ENCODE measurements around the gene ATP8A2. TPM values are rescaled to one million over a fixed set of nuclear protein-coding genes. Genes with fewer than 3 reads are reported as not detected.
"Not testable (repeated sequence)": the region's sequence is repeated elsewhere in the genome, so short reads cannot be mapped to it uniquely, and the experiment has no call there.

ATP8A2 gene
- total and polyA plus RNA-seq, 4 donors = 0.01 to 0.08 (median 0.05) TPM; not detected in 1

DNA sequence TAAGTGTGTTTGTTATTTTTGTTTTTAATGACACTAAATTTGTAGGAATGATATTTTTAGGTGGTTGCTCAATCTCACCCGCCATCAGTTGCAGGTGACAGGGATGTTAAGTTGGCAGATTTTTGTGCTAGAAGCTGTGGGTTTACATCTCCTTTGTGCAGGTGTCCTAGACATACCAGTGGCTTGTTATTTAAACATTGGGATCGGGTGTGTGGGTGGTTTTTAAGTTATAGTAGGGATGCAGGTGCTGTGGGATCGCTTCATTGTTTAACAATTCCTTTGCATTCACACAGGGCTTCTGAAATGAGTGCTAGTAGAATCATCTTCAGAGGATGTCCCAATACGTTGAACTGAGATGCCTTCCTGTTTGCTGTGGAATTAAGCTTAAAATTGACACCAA lies 580.1 kb downstream of the ATP8A2 start:
- H3K9ac ChIP-seq (ENCODE audit: low read depth in 1 of 2, low read length in 2 of 2) = no peak overlapping the region
- no peak for TF ChIP-seq JUND (IDR thresholded peaks at IDR 0.05)
- no peak for TF ChIP-seq NR2F2 (IDR thresholded peaks at IDR 0.05)
- no peak for TF ChIP-seq TAF1 (conservative IDR thresholded peaks at IDR 0.05)
- no peak for TF ChIP-seq YY1 (IDR thresholded peaks at IDR 0.05)
- TF ChIP-seq RXRA (IDR thresholded peaks at IDR 0.05) = no peak
- TF ChIP-seq, protein P1, sequence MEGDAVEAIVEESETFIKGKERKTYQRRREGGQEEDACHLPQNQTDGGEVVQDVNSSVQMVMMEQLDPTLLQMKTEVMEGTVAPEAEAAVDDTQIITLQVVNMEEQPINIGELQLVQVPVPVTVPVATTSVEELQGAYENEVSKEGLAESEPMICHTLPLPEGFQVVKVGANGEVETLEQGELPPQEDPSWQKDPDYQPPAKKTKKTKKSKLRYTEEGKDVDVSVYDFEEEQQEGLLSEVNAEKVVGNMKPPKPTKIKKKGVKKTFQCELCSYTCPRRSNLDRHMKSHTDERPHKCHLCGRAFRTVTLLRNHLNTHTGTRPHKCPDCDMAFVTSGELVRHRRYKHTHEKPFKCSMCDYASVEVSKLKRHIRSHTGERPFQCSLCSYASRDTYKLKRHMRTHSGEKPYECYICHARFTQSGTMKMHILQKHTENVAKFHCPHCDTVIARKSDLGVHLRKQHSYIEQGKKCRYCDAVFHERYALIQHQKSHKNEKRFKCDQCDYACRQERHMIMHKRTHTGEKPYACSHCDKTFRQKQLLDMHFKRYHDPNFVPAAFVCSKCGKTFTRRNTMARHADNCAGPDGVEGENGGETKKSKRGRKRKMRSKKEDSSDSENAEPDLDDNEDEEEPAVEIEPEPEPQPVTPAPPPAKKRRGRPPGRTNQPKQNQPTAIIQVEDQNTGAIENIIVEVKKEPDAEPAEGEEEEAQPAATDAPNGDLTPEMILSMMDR (IDR thresholded peaks at IDR 0.05; ENCODE audit: low read depth, low read length, missing input control) = no peak
- TF ChIP-seq HNF4G (IDR thresholded peaks at IDR 0.05) = no peak
- TF ChIP-seq EGR1 (IDR thresholded peaks at IDR 0.05; ENCODE audit: low read depth in 2 of 2) = no peak
- TF ChIP-seq GABPA (IDR thresholded peaks at IDR 0.05 in 1 of 2, conservative IDR thresholded peaks at IDR 0.05 in 1 of 2) = no peak
- TF ChIP-seq FOXA2 (IDR thresholded peaks at IDR 0.05) = no peak
- TF ChIP-seq, protein P2, sequence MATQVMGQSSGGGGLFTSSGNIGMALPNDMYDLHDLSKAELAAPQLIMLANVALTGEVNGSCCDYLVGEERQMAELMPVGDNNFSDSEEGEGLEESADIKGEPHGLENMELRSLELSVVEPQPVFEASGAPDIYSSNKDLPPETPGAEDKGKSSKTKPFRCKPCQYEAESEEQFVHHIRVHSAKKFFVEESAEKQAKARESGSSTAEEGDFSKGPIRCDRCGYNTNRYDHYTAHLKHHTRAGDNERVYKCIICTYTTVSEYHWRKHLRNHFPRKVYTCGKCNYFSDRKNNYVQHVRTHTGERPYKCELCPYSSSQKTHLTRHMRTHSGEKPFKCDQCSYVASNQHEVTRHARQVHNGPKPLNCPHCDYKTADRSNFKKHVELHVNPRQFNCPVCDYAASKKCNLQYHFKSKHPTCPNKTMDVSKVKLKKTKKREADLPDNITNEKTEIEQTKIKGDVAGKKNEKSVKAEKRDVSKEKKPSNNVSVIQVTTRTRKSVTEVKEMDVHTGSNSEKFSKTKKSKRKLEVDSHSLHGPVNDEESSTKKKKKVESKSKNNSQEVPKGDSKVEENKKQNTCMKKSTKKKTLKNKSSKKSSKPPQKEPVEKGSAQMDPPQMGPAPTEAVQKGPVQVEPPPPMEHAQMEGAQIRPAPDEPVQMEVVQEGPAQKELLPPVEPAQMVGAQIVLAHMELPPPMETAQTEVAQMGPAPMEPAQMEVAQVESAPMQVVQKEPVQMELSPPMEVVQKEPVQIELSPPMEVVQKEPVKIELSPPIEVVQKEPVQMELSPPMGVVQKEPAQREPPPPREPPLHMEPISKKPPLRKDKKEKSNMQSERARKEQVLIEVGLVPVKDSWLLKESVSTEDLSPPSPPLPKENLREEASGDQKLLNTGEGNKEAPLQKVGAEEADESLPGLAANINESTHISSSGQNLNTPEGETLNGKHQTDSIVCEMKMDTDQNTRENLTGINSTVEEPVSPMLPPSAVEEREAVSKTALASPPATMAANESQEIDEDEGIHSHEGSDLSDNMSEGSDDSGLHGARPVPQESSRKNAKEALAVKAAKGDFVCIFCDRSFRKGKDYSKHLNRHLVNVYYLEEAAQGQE (IDR thresholded peaks at IDR 0.05) = no peak
- TF ChIP-seq, protein P3, sequence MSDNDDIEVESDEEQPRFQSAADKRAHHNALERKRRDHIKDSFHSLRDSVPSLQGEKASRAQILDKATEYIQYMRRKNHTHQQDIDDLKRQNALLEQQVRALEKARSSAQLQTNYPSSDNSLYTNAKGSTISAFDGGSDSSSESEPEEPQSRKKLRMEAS (IDR thresholded peaks at IDR 0.05) = no peak
- TF ChIP-seq HNF4A (conservative IDR thresholded peaks at IDR 0.05) = no peak
- H3K27ac ChIP-seq (ENCODE audit: low read depth in 1 of 2, low read length in 2 of 2) = no peak overlapping the region
- peaks cover 0 to 12% (median 1%) of the 10 kb centered on the region in 4 donors for H3K9me3 ChIP-seq (ENCODE audit: control insufficient read depth in 4 of 4, low read length in 3 of 4)
- H3K36me3 ChIP-seq (ENCODE audit: control insufficient read depth in 4 of 4, insufficient read depth in 3 of 4, low read depth in 1 of 4, low read length in 3 of 4) = no peaks in the 10 kb centered on the region
- no peak for DNase-seq (ENCODE audit: low spot score)
- no peaks in the 10 kb centered on the region for H3K27me3 ChIP-seq (ENCODE audit: control insufficient read depth in 4 of 4, insufficient read depth in 4 of 4, low read length in 3 of 4)
- 72% methylated on average over 4 of the region's 4 CpGs for WGBS
- H3K4me1 ChIP-seq (ENCODE audit: control insufficient read depth in 4 of 4, insufficient read depth in 4 of 4, low read length in 3 of 4) = no peaks in the 10 kb centered on the region
- H3K4me3 ChIP-seq (ENCODE audit: low read depth in 1 of 3, low read length in 3 of 3) = no peak overlapping the region

DNA sequence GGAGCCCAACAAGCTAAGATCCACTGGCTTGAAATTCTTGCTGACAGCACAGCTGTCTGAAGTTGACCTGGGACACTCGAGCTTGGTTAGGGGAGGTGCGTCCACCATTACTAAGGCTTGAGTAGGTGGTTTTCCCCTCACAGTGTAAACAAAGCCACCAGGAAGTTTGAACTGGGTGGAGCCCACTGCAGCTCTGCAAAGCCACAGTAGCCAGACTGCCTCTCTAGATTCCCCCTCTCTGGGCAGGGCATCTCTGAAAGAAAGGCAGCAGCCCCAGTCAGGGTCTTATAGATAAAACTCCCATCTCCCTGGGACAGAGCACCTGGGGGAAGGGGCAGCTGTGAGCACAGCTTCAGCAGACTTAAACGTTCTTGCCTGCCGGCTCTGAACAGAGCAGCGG lies 582.3 kb downstream of the ATP8A2 start:
- not testable (repeated sequence) for H3K36me3 ChIP-seq (ENCODE audit: control insufficient read depth in 4 of 4, insufficient read depth in 3 of 4, low read depth in 1 of 4, low read length in 3 of 4); H3K4me3 ChIP-seq (ENCODE audit: low read depth in 1 of 3, low read length in 3 of 3); H3K27me3 ChIP-seq (ENCODE audit: control insufficient read depth in 4 of 4, insufficient read depth in 4 of 4, low read length in 3 of 4); H3K4me1 ChIP-seq (ENCODE audit: control insufficient read depth in 4 of 4, insufficient read depth in 4 of 4, low read length in 3 of 4); H3K9ac ChIP-seq (ENCODE audit: low read depth in 1 of 2, low read length in 2 of 2); H3K27ac ChIP-seq (ENCODE audit: low read depth in 1 of 2, low read length in 2 of 2); H3K9me3 ChIP-seq (ENCODE audit: control insufficient read depth in 4 of 4, low read length in 3 of 4); DNase-seq (ENCODE audit: low spot score)
- WGBS = 44% methylated on average over 5 of the region's 5 CpGs

DNA sequence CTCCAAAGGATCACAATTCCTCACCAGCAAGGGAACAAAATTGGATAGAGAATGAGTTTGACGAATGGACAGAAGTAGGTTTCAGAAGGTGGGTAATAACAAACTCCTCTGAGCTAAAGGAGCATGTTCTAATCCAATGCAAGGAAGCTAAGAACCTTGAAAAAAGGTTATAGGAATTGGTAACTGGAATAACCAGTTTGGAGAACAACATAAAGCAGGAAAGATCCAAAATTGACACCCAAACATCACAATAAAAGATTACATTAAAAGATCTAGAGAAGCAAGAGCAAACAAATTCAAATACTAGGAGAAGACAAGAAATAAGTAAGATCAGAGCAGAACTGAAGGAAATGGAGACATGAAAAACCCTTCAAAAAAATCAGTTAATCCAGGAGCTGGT lies 583.2 kb downstream of the ATP8A2 start:
- not testable (repeated sequence) for H3K27me3 ChIP-seq (ENCODE audit: control insufficient read depth in 4 of 4, insufficient read depth in 4 of 4, low read length in 3 of 4); H3K27ac ChIP-seq (ENCODE audit: low read depth in 1 of 2, low read length in 2 of 2); H3K36me3 ChIP-seq (ENCODE audit: control insufficient read depth in 4 of 4, insufficient read depth in 3 of 4, low read depth in 1 of 4, low read length in 3 of 4); H3K4me1 ChIP-seq (ENCODE audit: control insufficient read depth in 4 of 4, insufficient read depth in 4 of 4, low read length in 3 of 4); H3K9ac ChIP-seq (ENCODE audit: low read depth in 1 of 2, low read length in 2 of 2); H3K4me3 ChIP-seq (ENCODE audit: low read depth in 1 of 3, low read length in 3 of 3); DNase-seq (ENCODE audit: low spot score); H3K9me3 ChIP-seq (ENCODE audit: control insufficient read depth in 4 of 4, low read length in 3 of 4)
- 82% methylated on average over 1 of the region's 1 CpG for WGBS

All from liver (tissue), 9 donors.